Embryonic facial prominence (tissue), 1 donor: Measurements from ENCODE around the gene PYGO2.
"Not testable (repeated sequence)": the region's sequence is repeated elsewhere in the genome, so short reads cannot be mapped to it uniquely, and the experiment has no call there.

Experiments
- DNase-seq: peaks from one replicate; pipeline ENCODE4 v3.0.0-alpha.2; 2016; ENCODE audit errors: extremely low spot score

PYGO2 gene

GRCh38 chr1:154999571-155000410 is 38.2 kb upstream of the PYGO2 start:
- no peak for DNase-seq

- peak; percentile 76 for DNase-seq
These were observed 37.4 kb upstream of the PYGO2 start for GRCh38 chr1:154998818-154999570.

- DNase-seq = no peak
These were observed 36.7 kb upstream of the PYGO2 start for GRCh38 chr1:154998201-154998780.

GRCh38 chr1:154996966-154997701 is 35.6 kb upstream of the PYGO2 start:
- no peak for DNase-seq

GRCh38 chr1:154995301-154995983 is 33.9 kb upstream of the PYGO2 start:
- not testable (repeated sequence) for DNase-seq

- no peak for DNase-seq
These were observed 33.0 kb upstream of the PYGO2 start for GRCh38 chr1:154994591-154994990.

- DNase-seq = no peak
These were observed 32.6 kb upstream of the PYGO2 start for GRCh38 chr1:154994269-154994587.

- no peak for DNase-seq
These were observed 32.1 kb upstream of the PYGO2 start, which contains the start of gene LENEP for GRCh38 chr1:154993572-154994268. Gene LENEP, plus strand, starts transcription at chr1:154993586. Its CDS starts 22 bp downstream, at chr1:154993608.

- DNase-seq = no peak
These were observed 31.4 kb upstream of the PYGO2 start for GRCh38 chr1:154992721-154993571.

GRCh38 chr1:154990276-154990675 is 28.7 kb upstream of the PYGO2 start:
- DNase-seq = no peak

GRCh38 chr1:154989195-154989860 is 27.7 kb upstream of the PYGO2 start:
- DNase-seq = no peak

- no peak for DNase-seq
These were observed 26.7 kb upstream of the PYGO2 start for GRCh38 chr1:154988058-154988954.

- DNase-seq = no peak
These were observed 25.7 kb upstream of the PYGO2 start for GRCh38 chr1:154987326-154987725.

GRCh38 chr1:154986736-154987135 is 25.2 kb upstream of the PYGO2 start:
- DNase-seq = not testable (repeated sequence)

- DNase-seq = no peak
These were observed 22.3 kb upstream of the PYGO2 start for GRCh38 chr1:154983776-154984466.

- peak; percentile 98 for DNase-seq
These were observed 21.5 kb upstream of the PYGO2 start, which contains the start of gene FLAD1 for GRCh38 chr1:154982897-154983648. Gene FLAD1, plus strand, starts transcription at chr1:154983344. Its CDS starts 351 bp downstream, at chr1:154983695.

- DNase-seq = no peak
These were observed 20.8 kb upstream of the PYGO2 start for GRCh38 chr1:154982341-154982740.
